ENCODE data around the gene SLC29A3.

Gene SLC29A3

GRCh38 chr10:71321386-71321785 is 2.3 kb downstream of the SLC29A3 start:
- DNase-seq (ENCODE audit: low spot score) = no peak

- DNase-seq (ENCODE audit: low spot score) = no peak
Observed at GRCh38 chr10:71323407-71323806, 4.3 kb downstream of the SLC29A3 start.

- no peak for DNase-seq (ENCODE audit: low spot score)
Observed at GRCh38 chr10:71324743-71325142, 5.7 kb downstream of the SLC29A3 start.

GRCh38 chr10:71325267-71325666 is 6.2 kb downstream of the SLC29A3 start:
- DNase-seq (ENCODE audit: low spot score) = no peak

- DNase-seq (ENCODE audit: low spot score) = no peak
Observed at GRCh38 chr10:71326464-71326881, 7.4 kb downstream of the SLC29A3 start.

- no peak for DNase-seq (ENCODE audit: low spot score)
Observed at GRCh38 chr10:71330789-71331404, 11.8 kb downstream of the SLC29A3 start.

GRCh38 chr10:71331736-71332135 is 12.7 kb downstream of the SLC29A3 start:
- DNase-seq (ENCODE audit: low spot score) = no peak

GRCh38 chr10:71332466-71332865 is 13.4 kb downstream of the SLC29A3 start:
- no peak for DNase-seq (ENCODE audit: low spot score)

- DNase-seq (ENCODE audit: low spot score) = peak; percentile 39
Observed at GRCh38 chr10:71333129-71333887, 14.2 kb downstream of the SLC29A3 start.

- no peak for DNase-seq (ENCODE audit: low spot score)
Observed at GRCh38 chr10:71334221-71334791, 15.2 kb downstream of the SLC29A3 start.

GRCh38 chr10:71335173-71335708 is 16.2 kb downstream of the SLC29A3 start:
- no peak for DNase-seq (ENCODE audit: low spot score)

GRCh38 chr10:71336632-71337031 is 17.6 kb downstream of the SLC29A3 start:
- DNase-seq (ENCODE audit: low spot score) = no peak

- no peak for DNase-seq (ENCODE audit: low spot score)
Observed at GRCh38 chr10:71337219-71337701, 18.2 kb downstream of the SLC29A3 start.

GRCh38 chr10:71338728-71339495 is 19.9 kb downstream of the SLC29A3 start:
- DNase-seq (ENCODE audit: low spot score) = no peak

GRCh38 chr10:71339796-71340589 is 20.9 kb downstream of the SLC29A3 start:
- DNase-seq (ENCODE audit: low spot score) = no peak

- DNase-seq (ENCODE audit: low spot score) = no peak
Observed at GRCh38 chr10:71342573-71343391, 23.7 kb downstream of the SLC29A3 start.

GRCh38 chr10:71343392-71343773 is 24.3 kb downstream of the SLC29A3 start:
- peak; percentile 60 for DNase-seq (ENCODE audit: low spot score)

GRCh38 chr10:71344154-71344925 is 25.3 kb downstream of the SLC29A3 start:
- no peak for DNase-seq (ENCODE audit: low spot score)

GRCh38 chr10:71344993-71345480 is 26.0 kb downstream of the SLC29A3 start:
- DNase-seq (ENCODE audit: low spot score) = no peak

Data from globus pallidus (tissue), 1 donor.